GM19463 (cell line): ENCODE measurements around the gene TRIM71.
"Not testable (repeated sequence)": the region's sequence is repeated elsewhere in the genome, so short reads cannot be mapped to it uniquely, and the experiment has no call there.

Source experiments
- ATAC-seq: cut with Tn5 transposase; IDR thresholded peaks from one replicate; pipeline ENCODE4 v1.9.1; 2021; ENCODE audit warnings: mild to moderate bottlenecking, moderate library complexity; ENCODE audit not compliant: unreplicated experiment

Gene TRIM71

DNA sequence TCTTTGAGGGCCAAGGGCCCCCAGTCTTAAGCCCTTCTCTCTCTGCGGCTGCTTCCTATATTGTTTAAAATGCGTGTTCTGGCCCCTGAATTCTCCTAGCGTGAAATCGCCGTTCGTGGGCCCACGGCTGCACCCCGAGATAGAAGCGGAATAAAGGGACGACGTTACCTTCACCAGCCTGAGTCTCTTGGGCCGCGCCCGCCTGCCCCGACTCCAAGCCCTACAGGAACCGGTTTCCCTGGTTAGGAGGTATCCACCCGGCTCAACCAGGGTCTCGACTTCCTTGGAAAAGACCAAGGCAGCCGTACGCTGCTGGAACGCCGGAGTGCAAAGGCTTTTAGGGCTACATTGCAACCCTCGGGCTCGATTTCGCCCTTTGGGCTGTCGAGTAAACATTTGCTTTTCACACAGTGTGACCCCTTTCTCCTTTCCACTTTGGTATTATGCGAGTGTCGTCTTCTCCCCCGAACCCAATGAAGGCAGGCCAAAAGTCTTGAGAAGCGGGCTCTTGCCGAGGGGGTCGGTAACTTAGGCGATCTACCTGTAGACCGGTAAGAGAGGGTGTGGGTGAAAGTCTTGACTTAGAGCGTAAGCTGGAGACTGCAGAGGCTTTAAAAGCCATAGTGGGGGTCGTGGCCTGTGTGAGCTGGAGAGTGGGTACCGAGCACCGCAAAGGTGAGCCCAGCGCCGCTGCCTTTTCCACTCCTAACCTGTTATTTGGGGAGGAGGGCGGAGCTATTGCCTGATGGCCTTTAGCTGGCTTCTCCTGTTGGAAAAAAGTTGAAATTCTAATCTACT lies 2.0 kb downstream of the TRIM71 start:
- ATAC-seq = no peak

- no peak for ATAC-seq
Measured at GRCh38 chr3:32820430-32820829, 2.6 kb downstream of the TRIM71 start.

DNA sequence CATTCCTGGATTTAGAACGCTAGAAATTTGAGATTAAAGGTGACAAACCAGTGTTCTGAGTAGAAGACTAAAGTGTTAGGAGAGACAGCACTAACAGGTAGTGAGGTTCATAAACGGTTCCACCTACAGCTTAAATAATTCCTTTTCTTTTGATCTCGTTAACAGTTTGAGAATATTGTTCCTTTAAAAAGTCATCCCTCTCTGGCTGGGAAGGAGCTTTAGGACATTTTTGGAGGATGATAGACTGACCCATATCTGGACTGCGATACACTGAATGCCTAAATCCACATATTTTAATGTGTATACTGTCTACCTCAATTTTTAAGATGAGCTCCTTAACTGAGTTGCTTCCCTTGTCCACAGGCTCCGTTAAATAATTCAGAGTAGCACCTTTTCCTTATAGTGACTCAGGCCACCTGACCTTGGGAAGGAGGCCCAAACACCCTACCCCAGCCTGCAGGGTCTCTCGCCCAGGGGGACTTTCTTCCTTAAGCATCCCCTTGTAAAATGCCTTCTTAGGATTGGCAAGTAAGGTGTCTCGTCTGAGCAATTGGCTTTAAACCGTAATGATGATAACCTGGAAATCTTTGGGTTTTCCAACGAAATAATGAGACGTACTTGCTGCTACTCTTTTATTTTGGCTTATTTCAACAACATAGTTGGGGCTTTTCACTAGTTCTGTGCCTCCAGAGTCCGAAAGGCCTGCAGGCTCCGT lies 3.3 kb downstream of the TRIM71 start:
- ATAC-seq = no peak

GRCh38 chr3:32821686-32822296 lies 4.0 kb downstream of the TRIM71 start:
- no peak for ATAC-seq

GRCh38 chr3:32822609-32823498 lies 5.1 kb downstream of the TRIM71 start:
- ATAC-seq = no peak

GRCh38 chr3:32823641-32824184 lies 5.9 kb downstream of the TRIM71 start:
- not testable (repeated sequence) for ATAC-seq

DNA sequence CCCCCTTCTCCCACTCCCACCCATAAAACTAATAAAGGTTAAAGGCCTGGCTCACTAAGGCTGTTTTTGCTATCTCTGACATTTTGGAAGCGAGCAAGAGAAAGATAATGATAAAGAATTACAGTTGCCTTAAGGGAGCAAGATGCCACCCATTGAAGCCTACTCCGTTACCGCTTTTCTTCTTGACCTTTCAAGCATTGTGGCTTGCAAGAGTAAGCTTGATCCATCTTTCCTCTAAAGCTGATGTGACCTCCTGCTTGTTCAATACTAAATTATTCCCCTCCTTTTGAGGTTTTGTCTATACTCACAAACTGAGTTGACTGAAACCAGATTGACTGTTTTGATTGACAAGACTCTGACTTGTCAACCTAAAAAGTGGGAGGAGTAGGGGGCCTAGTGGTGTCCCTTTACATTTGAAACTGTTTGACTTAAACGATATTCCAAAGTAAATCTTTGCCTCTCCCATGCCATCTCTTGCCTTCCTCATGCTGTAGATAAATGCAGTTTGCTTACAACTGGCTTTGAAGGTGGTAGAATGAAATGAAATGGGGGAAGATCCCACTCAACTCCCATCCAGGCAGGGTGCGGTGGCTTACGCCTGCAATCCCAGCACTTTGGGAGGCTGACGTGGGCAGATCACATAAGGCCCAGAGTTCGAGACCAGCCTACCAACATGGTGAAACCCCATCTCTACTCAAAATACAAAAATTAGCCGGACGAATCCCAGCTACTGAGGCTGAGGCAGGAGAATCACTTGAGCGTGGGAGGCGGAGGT lies 8.0 kb downstream of the TRIM71 start:
- ATAC-seq = no peak

DNA sequence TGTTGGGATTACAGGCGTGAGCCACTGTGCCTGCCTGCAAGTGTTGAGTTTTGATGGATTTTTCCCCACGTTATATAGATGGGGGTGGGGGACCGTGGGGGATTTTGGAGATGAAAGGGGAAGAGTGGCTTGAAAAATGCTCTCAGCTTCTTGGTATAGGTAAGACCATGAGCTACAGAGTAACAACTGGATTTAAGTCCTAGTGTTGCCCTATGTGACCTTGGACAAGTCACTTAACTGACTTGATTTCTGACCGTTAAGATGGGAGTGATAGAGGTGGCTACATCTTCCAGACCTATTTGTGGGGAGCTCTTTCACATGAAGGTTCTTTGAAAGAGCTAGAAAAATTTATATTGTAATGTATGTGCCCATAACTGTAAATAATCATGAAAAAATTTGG lies 13.3 kb downstream of the TRIM71 start:
- ATAC-seq = no peak

- no peak for ATAC-seq
Measured at GRCh38 chr3:32831791-32832190, 14.0 kb downstream of the TRIM71 start.

DNA sequence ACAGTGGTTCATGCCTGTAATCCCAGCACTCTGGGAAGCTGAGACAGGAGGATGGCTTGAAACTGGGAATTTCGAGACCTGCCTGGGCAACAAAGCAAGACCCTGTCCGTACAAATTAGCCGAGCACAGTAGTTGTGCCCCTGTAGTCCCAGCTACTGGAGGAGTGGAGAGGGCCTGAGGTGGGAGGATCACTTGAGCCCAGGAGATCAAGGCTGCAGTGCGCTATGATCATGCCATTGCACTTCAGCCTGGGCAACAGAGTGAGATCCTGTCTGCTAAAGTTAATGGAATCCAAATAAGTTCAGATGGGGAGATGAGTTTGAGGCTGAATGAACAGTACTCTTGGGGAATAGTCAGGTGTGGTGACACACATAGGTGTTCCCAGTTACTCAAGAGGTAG lies 14.4 kb downstream of the TRIM71 start:
- ATAC-seq = no peak

DNA sequence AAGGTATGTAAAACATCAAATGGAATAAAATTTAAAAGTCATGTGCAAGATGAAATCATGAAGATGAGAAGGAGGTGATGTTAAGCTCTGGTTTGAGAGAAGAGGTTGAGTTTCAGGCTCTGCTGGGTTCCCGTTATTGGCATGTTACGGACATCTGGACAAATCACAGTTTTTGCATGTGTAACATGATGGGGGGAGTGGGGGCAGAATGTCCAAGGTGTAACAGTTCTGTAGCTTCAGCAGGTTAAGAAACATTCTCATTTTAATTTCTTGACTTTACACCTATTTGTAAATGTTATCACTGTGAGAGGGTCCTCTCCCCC lies 17.2 kb downstream of the TRIM71 start:
- no peak for ATAC-seq

DNA sequence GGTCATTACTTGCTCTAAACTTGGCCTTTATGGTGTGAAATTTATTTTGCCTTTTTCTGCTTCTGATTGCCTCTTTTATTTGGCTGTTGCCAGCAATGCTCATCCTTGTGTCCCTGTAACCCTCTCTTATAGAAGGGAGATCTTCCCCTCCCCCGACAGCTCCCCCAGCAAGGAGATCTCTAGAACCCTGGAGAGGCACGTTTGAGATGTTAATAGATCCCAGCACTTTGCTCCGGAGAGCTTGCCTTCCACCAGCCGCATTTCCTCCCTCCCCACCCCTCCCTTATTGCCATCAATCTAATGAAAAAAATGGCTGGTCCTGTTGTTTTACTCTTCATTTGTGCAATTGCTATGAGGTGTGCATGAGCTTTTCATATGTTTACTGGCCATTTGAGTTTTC lies 18.2 kb downstream of the TRIM71 start:
- ATAC-seq = no peak

- ATAC-seq = no peak
Measured at GRCh38 chr3:32836601-32837000, 18.8 kb downstream of the TRIM71 start.

DNA sequence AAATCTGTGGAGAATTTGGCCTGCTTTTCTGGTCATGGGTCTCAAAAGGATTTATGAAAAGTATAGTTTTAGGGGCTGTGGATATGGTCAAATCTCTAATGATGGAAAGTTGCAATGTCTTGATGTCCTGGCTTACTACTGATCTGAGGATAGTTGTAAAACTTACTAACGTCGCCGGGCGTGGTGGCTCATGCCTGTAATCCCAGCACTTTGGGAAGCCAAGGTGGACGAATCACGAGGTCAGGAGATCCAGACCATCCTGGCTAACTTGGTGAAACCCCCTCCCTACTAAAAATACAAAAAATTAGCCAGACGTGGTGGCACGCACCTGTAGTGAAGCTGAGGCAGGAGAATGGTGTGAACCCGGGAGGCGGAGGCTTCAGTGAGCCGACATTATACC lies 19.6 kb downstream of the TRIM71 start:
- ATAC-seq = no peak

DNA sequence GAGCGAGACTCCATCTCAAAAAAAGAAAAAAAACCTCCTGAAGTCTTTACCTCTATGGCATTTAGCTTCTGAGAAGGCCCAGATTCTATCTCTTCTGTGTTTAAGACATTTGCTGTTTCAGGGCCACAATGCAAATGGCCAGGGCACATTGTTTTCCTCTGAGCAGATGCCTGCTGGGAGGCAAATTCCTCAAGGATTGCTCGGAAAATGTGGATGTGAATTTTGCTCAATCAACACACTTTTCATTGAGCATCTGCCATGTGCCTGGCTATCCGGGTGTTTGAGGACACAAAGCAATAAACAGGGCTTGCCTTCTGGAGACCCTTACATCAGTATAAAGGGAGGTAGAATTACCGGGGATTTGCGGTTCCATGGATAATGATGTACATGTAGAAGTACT lies 20.0 kb downstream of the TRIM71 start:
- no peak for ATAC-seq

GRCh38 chr3:32839714-32840085 lies 21.9 kb downstream of the TRIM71 start:
- ATAC-seq = no peak

- no peak for ATAC-seq
Measured at GRCh38 chr3:32840086-32840841, 22.5 kb downstream of the TRIM71 start.

- ATAC-seq = no peak
Measured at GRCh38 chr3:32841341-32841740, 23.5 kb downstream of the TRIM71 start.

- no peak for ATAC-seq
Measured at GRCh38 chr3:32841867-32842470, 24.2 kb downstream of the TRIM71 start.
